Astrocyte of the cerebellum (primary cell): ENCODE data around the gene ARMC9.
"Not testable (repeated sequence)": the region's sequence is repeated elsewhere in the genome, so short reads cannot be mapped to it uniquely, and the experiment has no call there.

Source experiments
- DNase-seq: peaks from one replicate; pipeline ENCODE4 v3.0.0-alpha.2; 2011; ENCODE audit warnings: low read depth
- H3K4me3 ChIP-seq: 2 replicates; pipeline ENCODE4 v1.5.1; 2011; ENCODE audit warnings: mild to moderate bottlenecking, low read depth, low read length, moderate library complexity
- in situ Hi-C: cut with HindIII; loops from 2 replicates; pipeline ENCODE4 v1.10.0; 2017; ENCODE audit warnings: low sequenced_read_pairs
- TF ChIP-seq, protein P1 (sequence below): IDR thresholded peaks from 2 replicates; pipeline ENCODE4 v1.5.1; 2012; ENCODE audit warnings: low read length, low read depth, moderate library complexity, mild to moderate bottlenecking; ENCODE audit errors: missing control alignments

Gene ARMC9

DNA sequence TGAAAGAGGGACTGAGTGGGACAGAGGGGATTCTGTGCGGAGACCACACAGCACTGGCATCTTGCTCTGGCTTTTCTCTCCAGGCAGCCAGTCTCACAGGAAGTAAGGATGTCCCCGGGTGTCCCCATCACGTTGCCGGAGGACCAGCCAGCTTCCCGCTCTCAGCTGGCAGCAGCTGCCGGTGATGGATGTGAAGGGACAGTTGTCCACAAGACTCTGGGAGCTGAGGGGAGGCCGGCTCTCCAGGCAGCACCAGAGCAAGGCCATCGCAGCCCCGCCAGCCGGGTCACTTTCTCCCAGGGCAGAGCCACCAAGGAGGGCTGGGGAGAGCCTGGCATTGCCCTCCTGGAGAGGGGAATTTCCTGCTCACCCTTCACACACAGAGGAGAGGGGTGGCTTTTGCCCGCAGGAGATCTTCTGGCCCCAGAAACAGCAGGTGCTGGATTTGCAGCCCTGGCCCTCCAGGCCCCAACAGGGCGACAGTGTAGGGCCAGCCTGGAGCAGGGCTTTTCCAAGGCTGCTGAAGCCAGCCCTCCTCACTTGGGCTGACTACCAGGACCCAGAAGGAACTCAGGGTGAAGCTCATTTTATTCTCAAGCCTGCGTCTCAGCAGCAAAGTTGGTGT, 173.1 kb downstream of the ARMC9 start:
- in situ Hi-C loops, result no loop called here
- no peak for DNase-seq
- TF ChIP-seq, protein P1, sequence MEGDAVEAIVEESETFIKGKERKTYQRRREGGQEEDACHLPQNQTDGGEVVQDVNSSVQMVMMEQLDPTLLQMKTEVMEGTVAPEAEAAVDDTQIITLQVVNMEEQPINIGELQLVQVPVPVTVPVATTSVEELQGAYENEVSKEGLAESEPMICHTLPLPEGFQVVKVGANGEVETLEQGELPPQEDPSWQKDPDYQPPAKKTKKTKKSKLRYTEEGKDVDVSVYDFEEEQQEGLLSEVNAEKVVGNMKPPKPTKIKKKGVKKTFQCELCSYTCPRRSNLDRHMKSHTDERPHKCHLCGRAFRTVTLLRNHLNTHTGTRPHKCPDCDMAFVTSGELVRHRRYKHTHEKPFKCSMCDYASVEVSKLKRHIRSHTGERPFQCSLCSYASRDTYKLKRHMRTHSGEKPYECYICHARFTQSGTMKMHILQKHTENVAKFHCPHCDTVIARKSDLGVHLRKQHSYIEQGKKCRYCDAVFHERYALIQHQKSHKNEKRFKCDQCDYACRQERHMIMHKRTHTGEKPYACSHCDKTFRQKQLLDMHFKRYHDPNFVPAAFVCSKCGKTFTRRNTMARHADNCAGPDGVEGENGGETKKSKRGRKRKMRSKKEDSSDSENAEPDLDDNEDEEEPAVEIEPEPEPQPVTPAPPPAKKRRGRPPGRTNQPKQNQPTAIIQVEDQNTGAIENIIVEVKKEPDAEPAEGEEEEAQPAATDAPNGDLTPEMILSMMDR, result no peak
- H3K4me3 ChIP-seq, result no peak overlapping the region

DNA sequence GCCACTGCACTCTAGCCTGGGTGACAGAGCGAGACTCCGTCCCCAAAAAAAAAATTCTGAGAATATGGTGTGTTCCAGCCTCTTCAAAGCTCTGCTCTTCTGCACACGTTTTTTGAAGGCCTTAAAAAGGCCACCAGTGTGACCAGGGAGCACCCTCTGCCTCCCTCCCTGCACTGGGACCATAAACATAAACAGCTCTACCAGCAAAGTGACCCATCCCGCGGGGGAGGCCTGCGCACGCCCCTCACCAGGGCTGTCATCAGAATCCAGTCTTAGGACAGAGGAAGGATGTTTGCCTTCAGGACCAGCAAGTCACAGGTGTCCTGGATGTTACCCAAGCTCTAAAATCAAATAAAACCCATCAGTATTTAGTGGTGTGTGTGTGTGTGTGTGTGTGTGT, 173.9 kb downstream of the ARMC9 start:
- in situ Hi-C loops, result no loop called here
- H3K4me3 ChIP-seq, result no peak overlapping the region
- DNase-seq, result no peak
- TF ChIP-seq, protein P1, result no peak

DNA sequence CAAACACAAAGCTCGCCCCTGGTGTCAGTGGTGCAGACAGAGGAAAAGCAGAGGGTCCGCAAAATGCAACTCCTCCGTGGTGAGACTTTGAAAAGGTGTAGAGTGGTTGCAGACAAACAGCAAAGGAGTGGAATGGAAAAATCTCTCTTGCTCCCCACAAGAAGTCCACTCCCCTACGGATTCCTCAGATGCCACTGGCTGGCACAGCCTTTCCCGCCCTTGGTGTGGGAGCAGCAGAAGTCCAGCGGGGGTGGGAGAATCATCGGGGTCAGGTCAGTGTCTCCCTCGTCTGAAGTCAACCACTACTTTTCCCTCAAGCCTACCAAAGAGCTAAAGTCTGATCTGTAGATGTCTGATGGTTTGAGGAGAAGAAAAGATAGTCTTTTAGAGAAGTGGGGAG, 174.8 kb downstream of the ARMC9 start:
- TF ChIP-seq, protein P1, result no peak
- DNase-seq, result no peak
- in situ Hi-C loops, result no loop called here
- no peak overlapping the region for H3K4me3 ChIP-seq

DNA sequence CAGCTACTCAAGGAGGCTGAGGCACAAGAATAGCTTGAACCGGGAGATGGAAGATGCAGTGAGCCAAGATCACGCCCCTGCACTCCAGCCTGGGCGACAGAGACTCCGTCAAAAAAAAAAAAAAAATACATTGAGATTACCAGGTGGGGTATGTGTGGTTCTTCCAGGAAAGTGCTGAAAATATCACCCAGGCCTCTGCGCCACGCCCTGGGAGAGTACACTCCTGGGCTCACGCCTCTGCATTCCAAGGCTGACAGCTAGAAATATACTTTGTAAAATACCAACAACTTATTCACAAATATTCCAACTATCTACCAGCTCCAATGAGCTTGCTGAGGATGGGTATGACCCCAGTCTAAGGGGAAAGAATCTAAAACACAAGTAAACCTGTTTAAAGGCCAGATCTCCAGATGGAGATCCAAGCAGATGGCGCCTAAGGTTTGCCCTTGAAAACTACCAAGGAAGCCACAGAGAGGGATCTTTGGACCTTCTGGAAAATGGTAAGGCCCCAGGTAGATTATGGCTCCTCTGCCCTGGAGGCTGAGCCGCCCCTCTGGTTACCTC, 175.4 kb downstream of the ARMC9 start:
- in situ Hi-C loops, result no loop called here
- H3K4me3 ChIP-seq, result no peak overlapping the region
- TF ChIP-seq, protein P1, result no peak
- no peak for DNase-seq

DNA sequence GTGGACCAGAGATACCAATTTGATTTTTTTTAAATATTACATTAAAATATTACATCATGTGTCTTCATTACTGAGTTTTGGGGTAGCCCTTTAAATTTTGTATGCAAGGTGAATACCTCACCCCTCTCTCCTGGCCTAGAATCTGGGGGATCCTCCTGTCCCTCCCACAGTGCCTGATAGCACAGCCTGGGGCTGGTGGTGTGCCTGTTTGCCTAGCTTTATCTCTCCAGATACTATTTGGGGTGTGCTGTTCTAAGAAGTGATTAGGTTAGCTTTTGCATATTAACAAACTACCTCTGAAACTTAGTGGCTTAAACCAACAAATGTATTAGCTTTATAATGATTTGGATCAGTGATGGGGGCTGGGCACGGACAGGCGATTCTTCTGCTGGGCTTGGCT, 176.3 kb downstream of the ARMC9 start:
- in situ Hi-C loops, result no loop called here
- H3K4me3 ChIP-seq, result no peak overlapping the region
- TF ChIP-seq, protein P1, result no peak
- no peak for DNase-seq

DNA sequence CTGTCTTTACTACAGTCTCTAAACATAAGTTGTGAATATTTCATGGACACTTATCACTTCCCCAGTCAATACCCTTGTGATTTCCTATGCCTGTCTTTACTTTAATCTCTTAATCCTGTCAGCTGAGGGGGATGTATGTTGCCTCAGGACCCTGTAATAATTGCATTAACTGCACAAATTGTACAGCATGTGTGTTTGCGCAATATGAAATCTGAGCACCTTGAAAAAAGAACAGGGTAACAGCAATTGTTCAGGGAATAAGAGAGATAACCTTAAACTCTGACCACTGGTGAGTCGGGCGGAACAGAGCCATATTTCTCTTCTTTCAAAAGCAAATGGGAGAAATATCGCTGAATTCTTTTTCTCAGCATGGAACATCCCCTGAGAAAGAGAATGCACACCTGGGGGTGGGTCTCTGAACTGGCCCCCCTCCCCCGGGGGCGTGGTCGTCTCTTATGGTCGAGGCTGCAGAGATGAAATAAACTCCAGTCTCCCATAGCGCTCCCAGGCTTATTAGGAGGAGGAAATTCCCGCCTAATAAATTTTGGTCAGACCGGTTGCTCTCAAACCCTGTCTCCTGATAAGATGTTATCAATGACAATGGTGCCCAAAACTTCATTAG, 177.7 kb downstream of the ARMC9 start:
- in situ Hi-C loops, DNase-seq, H3K4me3 ChIP-seq: not testable (repeated sequence)

DNA sequence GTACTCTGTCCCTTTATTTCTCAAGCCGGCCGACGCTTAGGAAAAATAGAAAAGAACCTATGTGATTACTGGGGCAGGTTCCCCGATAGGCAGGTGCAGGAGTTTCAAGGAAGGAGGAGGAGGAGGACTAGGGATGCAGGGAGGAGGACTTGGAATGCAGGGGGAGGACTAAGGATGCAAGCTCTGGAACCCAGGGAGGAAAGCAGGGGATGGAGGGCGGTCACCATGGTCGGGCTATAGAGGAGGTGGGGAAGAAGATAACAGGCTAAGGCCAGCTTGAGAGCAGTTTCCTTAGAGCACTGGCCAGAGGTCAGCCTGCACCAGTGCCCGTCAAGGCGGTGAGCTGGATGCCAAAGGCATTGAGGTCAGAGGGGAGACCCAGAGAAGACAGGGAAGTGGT, 178.4 kb downstream of the ARMC9 start:
- TF ChIP-seq, protein P1, result no peak
- in situ Hi-C loops, result no loop called here
- no peak for DNase-seq
- no peak overlapping the region for H3K4me3 ChIP-seq
